ENCODE measurements around the gene MAST3. TPM values are rescaled to one million over a fixed set of nuclear protein-coding genes. Genes with fewer than 3 reads are reported as not detected.

MAST3 gene
- total and polyA plus RNA-seq, 2 of the 13 experiments (the other 11 are each of a cell fraction or from before 2014, with no cell fraction given): 4.1 to 4.6 TPM

DNA sequence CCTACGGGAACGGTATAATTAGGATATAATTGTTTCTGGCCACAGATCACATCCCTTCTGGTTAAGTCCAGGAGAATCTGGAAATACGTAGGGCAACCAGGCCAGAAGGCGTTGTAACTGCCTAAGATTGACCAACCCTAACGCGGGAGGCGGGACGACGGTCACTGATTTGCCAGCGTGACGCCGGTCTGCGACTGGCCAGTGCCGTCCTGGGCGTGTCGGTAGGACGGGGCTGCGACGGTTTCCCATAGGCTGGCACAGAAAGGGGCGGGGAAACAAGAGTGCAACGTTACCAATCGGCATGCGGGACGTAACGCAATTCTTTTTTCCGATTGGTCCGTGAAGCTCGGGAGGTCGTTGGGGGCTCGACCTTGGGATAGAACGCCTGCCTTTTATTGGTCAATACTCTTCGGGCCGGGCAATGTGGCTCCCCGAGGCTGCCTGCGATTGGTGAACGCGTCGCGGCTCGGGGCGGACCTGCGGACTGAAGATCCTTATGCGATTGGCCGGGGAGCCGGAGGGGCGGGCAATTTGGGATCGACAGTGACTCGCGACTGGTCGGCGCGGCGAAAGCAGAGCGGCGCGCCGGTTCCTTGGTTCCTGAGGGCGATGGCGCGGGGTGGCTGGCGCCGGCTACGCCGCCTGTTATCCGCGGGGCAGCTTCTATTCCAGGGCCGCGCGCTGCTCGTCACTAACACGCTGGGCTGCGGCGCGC lies 95.3 kb downstream of the MAST3 start, which contains the start of gene MPV17L2 (continued):
- no peak for TF ChIP-seq STAT5B (CRISPR knock-in tag; IDR thresholded peaks at IDR 0.05)
- peak; percentile 89 for TF ChIP-seq NR2F2 (IDR thresholded peaks at IDR 0.05; ENCODE audit: borderline replicate concordance, low read depth)
- TF ChIP-seq, protein P1, sequence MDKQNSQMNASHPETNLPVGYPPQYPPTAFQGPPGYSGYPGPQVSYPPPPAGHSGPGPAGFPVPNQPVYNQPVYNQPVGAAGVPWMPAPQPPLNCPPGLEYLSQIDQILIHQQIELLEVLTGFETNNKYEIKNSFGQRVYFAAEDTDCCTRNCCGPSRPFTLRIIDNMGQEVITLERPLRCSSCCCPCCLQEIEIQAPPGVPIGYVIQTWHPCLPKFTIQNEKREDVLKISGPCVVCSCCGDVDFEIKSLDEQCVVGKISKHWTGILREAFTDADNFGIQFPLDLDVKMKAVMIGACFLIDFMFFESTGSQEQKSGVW (CRISPR knock-in tag; IDR thresholded peaks at IDR 0.05; ENCODE audit: borderline replicate concordance): no peak
- no peak for TF ChIP-seq BHLHE40 (IDR thresholded peaks at IDR 0.05; ENCODE audit: low read length)
- TF ChIP-seq TOPORS (CRISPR knock-in tag; IDR thresholded peaks at IDR 0.05): peak; percentile 47; the same call in 1 of the 2 replicates
- no peak for TF ChIP-seq ZZZ3 (CRISPR knock-in tag; IDR thresholded peaks at IDR 0.05; ENCODE audit: borderline replicate concordance)
- no peak for TF ChIP-seq NFE2L2 (IDR thresholded peaks at IDR 0.05; ENCODE audit: low read length)
- TF ChIP-seq ZNF724P (CRISPR knock-in tag; IDR thresholded peaks at IDR 0.05; ENCODE audit: borderline replicate concordance): no peak
- TF ChIP-seq, protein P2, sequence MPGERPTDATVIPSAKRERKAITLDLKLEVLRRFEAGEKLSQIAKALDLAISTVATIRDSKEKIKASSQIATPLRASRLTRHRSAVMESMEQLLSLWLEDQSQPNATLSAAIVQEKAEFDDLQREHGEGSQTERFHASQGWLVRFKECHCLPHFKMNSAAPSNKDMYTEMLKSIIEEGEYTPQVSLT (CRISPR knock-in tag; IDR thresholded peaks at IDR 0.05; ENCODE audit: borderline replicate concordance, low read depth): no peak
- TF ChIP-seq FLYWCH1 (CRISPR knock-in tag; IDR thresholded peaks at IDR 0.05): no peak
- no peak for TF ChIP-seq FOXM1 (CRISPR knock-in tag; IDR thresholded peaks at IDR 0.05)
- no peak for TF ChIP-seq ZBTB8A (CRISPR knock-in tag; IDR thresholded peaks at IDR 0.05; ENCODE audit: borderline replicate concordance, low read depth)
- TF ChIP-seq ZFY (CRISPR knock-in tag; IDR thresholded peaks at IDR 0.05): peak; percentile 57
- TF ChIP-seq RCOR2 (CRISPR knock-in tag; IDR thresholded peaks at IDR 0.05): no peak
- no peak for TF ChIP-seq ZNF263 (CRISPR knock-in tag; IDR thresholded peaks at IDR 0.05)
- no peak for TF ChIP-seq ARHGAP35 (CRISPR knock-in tag; IDR thresholded peaks at IDR 0.05; ENCODE audit: borderline replicate concordance)
- TF ChIP-seq, protein P3, sequence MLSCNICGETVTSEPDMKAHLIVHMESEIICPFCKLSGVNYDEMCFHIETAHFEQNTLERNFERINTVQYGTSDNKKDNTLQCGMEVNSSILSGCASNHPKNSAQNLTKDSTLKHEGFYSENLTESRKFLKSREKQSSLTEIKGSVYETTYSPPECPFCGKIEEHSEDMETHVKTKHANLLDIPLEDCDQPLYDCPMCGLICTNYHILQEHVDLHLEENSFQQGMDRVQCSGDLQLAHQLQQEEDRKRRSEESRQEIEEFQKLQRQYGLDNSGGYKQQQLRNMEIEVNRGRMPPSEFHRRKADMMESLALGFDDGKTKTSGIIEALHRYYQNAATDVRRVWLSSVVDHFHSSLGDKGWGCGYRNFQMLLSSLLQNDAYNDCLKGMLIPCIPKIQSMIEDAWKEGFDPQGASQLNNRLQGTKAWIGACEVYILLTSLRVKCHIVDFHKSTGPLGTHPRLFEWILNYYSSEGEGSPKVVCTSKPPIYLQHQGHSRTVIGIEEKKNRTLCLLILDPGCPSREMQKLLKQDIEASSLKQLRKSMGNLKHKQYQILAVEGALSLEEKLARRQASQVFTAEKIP (CRISPR knock-in tag; IDR thresholded peaks at IDR 0.05; ENCODE audit: borderline replicate concordance): no peak
- TF ChIP-seq DNMT3B (CRISPR knock-in tag; conservative IDR thresholded peaks at IDR 0.05): no peak
- TF ChIP-seq, protein P4, sequence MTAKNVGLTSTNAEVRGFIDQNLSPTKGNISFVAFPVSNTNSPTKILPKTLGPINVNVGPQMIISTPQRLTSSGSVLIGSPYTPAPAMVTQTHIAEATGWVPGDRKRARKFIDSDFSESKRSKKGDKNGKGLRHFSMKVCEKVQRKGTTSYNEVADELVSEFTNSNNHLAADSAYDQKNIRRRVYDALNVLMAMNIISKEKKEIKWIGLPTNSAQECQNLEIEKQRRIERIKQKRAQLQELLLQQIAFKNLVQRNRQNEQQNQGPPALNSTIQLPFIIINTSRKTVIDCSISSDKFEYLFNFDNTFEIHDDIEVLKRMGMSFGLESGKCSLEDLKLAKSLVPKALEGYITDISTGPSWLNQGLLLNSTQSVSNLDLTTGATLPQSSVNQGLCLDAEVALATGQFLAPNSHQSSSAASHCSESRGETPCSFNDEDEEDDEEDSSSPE (CRISPR knock-in tag; IDR thresholded peaks at IDR 0.05): peak; percentile 58; the same call in 1 of the 2 replicates
- 0 out of 2 replicates have a peak, but pooled peaks have one; percentile 41 for TF ChIP-seq MAF1 (CRISPR knock-in tag; IDR thresholded peaks at IDR 0.05; ENCODE audit: borderline replicate concordance)
- 0 out of 2 replicates have a peak, but pooled peaks have one; percentile 55 for TF ChIP-seq FOXJ3 (CRISPR knock-in tag; IDR thresholded peaks at IDR 0.05; ENCODE audit: borderline replicate concordance)
- no peak for TF ChIP-seq ZNF652 (CRISPR knock-in tag; IDR thresholded peaks at IDR 0.05; ENCODE audit: borderline replicate concordance, low read depth)
- peak; percentile 4; the same call in 1 of the 2 replicates for TF ChIP-seq RXRB (CRISPR knock-in tag; IDR thresholded peaks at IDR 0.05; ENCODE audit: borderline replicate concordance)
- TF ChIP-seq GZF1 (CRISPR knock-in tag; IDR thresholded peaks at IDR 0.05): no peak
- no peak for TF ChIP-seq ZNF567 (CRISPR knock-in tag; IDR thresholded peaks at IDR 0.05; ENCODE audit: borderline replicate concordance)
- TF ChIP-seq HOXA5 (CRISPR knock-in tag; IDR thresholded peaks at IDR 0.05): peak; percentile 69
- 0 out of 2 replicates have a peak, but pooled peaks have one; percentile 43 for TF ChIP-seq ZFP90 (CRISPR knock-in tag; IDR thresholded peaks at IDR 0.05; ENCODE audit: borderline replicate concordance)

All from HepG2 (cell line).